Stimulated activated CD8-positive, alpha-beta memory T cell treated with anti-CD3 and anti-CD28 coated beads, Interleukin-15, amount 100 ng/mL, for 48 hours (primary cell): ENCODE measurements around the gene MRPL53.
"Not testable (repeated sequence)": the region's sequence is repeated elsewhere in the genome, so short reads cannot be mapped to it uniquely, and the experiment has no call there.

Experiments
- DNase-seq, 2 donors: peaks; one replicate each; pipeline ENCODE4 v3.0.0-alpha.2; 2020; ENCODE audit warnings: low read depth in 2 of 2

MRPL53 gene

DNA sequence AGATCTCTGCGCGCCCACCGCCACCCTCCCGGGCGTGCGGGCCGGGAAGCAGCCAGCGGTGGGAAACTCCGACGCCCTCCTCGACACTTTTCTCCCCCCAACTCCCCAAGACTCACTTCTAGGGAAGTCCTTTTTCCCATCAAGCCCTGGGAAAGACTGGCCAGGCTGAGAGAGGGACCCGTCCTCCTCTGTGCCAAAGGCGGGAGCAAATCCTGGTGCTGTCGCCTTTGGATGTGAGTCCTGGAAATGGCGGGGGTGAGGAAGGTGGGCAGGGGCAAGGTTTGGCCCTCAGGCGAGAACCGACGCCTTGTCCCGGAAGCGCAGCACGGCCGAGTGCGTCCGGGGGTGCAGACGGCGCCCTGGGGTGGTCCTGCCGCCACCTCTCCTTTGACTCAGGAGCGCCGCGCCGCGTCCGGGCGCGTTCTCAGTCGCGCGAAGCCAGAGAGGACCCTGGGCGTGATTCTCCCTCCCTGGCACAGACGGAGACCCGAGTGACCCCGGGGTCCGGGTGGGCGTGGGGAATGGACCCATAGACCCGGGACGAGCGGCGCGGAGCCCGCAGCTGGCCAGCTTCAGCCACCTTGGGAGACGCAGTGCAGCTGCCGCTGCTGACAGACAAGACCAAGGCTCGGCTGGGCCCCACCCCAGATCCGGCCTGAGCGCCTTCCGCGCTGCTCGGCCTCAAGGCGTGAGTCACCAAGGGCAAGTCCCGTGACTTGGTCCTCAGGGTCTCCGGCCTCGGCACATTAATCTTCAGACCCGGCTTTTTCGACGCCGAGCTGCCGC is 30.4 kb upstream of the MRPL53 start:
- DNase-seq = peak; percentile 56 to 62

DNA sequence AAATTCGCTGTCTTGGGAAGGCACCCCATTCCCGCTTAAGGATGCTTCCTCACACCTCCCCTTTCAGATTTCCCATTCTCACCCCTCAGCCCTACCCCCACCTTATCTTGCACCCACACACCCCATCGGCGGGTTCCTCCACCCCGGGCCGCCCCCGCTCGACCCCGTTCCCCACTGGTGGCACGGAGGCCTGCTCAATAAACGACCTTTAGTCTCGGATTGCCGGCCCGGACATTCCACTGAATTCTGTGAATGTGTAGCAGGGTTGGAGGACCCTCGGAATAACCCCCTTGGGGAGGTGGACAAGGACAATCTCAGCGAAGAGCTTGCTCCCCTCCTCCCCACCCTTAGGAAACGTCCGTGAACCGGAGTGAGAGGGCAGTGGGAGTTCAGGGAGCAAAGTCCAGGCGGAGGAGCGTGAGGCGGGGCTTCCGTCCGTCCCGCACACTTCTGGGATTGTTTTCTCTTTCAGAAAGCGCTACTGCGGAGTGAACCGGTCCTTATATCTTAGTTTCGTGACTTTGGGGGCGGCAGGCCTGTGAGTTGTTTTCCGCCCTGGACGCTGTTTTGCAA is 29.8 kb upstream of the MRPL53 start:
- DNase-seq = no peak

DNA sequence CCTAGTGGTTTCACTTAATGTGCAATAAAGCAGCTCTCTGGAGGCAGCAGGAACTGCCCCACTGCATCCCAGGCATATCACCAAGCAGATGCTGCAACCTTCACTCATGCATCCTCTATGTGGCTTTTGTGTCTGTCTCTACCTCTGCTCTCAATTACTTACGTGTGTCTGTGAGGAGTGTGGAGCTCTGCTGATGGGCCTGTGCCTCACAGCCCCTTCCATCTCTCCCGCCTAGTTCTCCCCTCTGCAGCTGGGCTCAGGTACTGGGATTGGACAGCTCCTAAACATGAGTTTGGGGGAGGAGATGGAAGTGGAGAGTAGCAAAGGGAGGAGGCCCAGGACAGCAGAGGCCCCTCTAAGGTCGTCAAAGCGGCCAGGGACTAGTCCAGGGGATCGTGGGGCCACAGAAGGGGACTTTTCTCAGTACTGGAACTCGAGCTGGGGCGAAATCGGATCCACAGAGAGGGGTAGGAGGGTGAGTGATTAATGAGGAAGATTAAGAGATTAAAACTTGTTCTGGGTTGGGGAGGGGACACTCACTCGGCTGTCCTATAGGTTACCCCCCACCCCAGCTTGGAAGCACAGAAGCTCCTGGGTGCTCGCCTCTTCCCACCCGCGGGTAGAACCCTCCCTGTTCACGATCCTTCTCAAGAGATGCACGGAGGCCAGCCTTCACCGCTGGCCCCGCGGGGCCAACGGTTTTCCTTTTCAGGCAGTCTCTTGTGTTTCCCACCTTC is 29.0 kb upstream of the MRPL53 start:
- DNase-seq = no peak

DNA sequence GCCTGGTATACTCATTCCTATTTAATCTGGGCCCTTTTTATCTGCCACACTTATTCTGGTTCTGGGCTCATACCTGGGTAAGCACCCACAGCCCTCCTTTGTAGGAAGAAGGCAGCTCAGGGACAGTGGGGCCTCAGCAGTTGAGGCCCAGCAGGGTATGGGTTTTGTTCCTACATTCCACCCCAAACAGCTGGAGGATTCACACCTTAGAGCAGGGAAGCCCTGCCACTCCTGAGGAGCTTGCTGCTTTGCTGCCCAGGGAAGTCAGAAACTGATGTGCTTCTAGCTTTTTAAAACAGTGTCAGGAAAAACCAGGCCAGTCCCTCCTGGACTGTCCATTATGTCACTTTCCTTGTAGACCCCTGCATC is 28.1 kb upstream of the MRPL53 start:
- no peak for DNase-seq

DNA sequence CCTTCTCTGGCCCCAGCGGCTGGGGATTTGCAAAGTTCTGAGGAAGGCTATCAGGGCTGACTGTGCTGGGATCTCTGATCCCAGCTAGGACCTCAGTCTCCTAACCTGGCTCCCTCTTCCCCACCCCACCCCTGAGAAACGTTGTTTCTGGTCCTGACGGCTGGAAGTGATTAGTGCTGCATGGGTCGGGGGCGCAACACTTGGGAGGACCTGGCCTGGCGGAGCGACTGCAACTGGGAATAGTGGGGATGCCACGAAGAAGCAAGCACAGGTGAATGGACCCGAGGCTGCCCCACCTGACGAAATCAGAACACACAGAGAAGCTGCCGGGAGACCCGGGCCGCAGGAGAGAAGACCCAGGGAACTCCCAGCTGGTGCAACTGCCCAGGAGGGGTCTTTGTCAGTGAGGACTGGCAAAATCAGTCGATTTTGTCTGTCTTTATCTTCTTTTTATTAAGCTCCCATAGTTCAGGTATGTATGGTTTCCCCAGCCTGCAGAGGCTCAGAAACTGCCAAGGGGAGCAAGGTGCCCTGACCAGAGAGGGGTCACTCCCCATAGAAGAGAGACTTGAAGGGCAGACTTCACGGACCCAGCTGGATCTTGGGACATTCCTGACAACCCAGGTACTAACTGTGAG is 27.6 kb upstream of the MRPL53 start:
- DNase-seq = no peak

DNA sequence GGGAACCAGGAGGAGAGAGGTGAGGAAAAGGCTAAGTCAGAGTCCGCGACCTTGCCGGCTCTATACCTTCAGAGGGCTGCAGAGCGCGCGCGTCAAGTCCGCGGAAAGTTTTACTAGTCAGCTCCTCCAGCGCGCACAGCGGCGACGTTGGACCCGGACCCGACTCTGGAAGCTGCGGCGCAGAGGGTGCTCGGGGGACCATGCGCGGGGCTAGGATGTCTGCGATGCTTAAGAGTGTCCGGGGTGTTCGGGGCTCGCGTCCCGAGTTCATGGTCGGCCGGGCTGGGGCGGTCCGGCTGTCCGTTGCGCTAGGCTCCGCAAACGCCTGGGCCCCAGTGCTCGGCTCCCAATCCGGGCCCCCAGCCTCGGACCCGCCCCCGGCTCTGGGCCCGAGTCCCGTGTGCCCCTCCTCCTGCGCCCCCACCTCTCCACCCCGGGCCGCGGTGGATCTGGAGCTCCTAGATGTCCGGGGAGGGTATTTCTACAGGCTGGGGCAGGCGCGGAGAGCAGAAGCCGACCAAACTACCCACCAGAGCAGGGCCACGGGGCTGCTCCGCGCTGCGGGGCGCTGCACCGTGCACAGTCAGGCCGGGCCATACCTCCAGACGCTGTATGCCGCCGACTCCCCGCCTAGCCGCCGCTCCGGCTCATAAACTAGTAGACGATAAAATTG is 26.9 kb upstream of the MRPL53 start, which contains the start of gene LBX2:
Gene LBX2 (minus strand): TSS at position 337 of the 673 bp plus-strand sequence. CDS start 66 bp downstream, at position 271.
- DNase-seq = no peak

DNA sequence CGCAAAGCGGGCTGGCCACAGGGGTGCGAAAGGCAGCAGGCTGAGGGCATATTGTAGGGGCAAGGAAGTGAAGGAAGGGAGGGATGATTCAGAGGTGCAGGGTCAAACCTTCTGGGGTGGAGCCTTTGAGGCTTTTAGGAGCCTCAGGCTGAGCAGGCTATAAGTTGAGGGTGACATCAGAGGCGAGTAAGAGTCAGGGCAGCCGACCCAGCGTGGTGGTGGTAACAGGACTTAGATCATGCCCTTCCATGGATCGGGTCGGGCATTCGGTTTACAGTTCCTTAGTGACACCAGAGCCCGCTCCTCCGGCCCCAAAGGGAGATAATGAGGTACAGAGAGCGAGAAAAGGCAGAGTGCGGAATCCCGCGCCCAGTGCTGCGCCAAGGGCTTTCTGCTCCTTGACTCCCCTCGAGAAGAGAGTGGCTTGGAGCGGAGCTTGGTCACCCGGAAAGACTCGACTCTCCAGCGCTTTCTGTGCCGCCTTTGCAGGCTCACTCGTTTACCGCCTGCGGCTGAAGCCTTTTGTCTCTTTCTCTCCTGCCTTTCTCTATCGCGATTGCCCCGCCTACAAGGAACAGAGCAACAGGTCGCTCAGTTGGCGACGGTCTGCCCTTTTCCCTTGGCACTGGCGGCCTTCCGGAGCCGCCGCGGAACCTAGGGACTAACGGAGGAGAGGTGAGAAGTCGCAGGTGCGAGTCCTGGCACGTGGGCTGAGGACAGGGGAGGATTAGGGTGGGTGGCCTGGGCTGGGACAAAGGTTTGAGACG is 26.2 kb upstream of the MRPL53 start:
- DNase-seq = no peak

DNA sequence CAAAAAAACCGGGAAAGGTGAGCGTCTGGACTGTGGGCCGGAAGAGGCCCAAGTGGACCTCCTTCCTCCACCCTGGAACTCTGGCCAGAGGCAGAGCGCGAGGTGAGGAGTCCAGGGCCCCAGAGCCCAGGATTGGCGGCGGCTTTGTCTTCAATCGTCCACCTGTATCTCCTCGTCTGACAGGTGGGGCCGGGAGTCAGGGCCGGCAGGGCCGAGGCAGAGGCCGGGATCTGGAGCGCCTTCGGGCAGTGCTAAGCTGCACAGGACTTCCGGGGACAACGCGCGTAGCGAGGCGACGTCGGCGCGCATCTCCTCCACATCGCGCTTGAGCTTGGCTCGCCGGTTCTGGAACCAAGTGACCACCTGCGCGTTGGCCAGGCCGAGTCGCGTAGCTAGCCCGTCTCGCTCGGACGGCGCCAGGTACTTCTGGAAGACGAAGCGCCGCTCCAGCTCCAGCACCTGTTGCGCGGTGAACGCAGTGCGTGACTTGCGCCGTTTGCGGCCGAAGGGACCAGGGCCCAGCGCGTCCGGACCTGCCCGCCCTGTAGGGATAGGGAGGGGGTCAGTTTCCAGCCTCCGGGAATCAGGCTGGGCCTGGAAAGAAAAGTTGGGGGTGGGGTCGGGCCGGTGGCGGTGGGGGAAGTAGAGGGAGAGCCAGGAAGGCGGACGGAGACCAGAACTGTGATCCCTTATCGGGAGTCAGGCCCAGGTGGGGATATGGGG is 25.5 kb upstream of the MRPL53 start:
- no peak for DNase-seq

DNA sequence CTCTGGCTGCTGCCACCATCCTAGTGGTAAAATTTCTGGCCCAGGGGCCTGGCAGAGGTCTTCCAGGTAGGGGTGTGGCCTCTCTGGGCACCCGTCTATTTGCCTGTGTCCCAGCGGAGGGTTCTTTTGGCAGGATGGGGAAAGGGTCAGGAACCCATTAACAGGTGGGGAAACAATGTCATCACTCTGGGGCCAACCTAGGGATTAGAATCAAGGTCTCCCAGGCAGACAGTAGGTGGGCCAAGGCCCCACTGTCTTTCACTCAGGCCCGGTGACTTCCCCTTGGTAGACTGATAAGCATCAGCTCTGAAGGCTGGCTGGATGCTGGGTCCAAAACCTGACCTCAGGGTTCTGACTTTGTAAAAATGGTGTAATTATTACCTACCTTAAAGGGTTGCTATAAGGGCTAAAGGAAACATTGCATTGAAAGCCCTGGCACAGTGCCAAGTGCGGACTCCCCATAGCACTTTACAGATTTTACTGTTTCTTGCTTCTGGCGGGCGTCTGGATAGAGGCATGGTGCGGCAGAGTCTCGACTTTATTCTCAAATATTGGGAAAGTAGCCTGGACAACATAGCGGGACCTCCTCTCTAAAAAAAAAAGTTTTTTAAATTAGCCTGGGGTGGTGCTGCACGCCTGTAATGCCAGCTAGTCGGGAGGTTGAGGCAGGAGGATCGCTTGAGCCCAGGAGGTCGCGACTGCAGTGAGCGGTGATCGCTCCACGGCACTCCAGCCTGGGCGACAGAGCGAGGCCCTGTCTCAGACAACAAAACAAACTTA is 24.7 kb upstream of the MRPL53 start:
- no peak for DNase-seq

DNA sequence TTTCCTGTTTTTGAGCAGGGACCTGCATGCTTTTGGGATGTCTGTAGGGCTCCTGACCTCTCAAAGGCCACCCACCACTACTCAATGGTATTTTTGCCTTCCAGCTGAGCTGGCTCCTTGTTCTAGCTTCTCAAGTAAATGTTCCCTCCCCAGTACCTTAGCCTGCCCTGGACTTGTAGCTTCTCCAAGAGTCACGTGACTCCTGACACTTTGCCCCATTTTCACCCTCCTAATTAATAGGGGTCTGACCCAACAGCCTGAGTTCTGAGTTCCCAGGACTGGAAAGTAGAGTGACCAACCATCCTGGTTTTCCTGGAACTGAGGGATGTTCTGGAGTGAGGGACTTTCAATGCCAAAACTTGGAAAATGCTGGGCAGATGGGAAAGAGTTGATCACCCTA is 23.0 kb upstream of the MRPL53 start:
- DNase-seq = no peak

DNA sequence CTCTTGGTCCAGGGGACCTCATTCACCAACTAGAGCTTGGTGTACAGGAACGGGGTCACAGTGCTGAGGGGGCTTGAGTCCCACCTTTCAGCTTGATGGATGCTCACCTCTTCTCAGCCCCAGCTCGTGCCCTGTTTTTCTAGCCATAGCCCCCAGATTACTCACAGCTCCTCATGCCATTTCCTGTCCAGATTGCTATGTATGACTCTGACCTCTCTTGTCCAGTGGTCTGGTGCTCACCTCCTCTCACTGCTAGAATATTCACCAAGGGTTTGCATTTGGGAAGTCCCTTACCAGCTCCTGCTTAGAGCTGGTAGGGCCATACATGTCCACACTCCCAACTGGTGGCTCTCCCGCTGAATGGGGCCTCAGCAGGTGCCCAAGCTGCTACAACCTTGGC is 21.1 kb upstream of the MRPL53 start:
- no peak for DNase-seq

DNA sequence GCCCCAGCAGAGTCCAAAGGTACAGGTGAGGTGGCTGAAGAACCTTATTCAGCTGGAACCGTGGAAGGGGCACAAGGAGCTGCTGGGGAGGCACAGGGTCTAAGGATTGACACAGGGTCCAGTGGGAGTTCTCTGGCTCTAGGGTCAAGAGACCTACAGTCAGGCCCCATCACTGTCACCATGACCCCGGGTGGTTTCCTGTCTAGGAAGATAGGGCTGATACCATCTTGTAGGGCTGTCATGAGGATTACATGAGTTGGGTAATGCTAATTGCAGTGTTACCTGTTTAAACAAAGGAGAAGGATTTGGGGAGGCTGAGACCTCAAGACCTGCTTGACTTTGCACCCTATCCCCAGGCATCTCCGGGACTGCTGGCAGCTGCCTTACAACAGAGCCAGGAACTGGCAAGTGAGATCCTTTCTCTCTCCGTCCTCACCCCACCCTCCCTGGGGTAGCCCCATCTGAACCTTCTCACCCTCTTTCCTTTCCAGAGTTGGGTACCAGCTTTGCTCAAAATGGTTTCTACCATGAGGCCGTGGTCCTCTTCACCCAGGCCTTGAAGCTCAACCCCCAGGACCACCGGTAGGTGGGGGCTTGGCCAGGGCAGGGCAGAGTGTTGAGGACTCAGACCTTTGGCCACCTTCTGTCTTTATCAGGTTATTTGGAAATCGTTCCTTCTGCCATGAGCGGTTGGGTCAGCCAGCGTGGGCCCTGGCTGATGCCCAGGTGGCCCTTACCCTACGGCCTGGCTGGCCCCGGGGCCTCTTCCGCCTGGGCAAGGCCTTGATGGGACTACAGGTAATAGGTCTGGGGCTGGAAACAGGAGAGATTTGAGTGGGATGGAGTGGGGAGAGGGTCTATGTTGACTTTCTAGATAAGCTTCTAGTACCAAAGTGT is 19.4 kb upstream of the MRPL53 start:
- DNase-seq = no peak

DNA sequence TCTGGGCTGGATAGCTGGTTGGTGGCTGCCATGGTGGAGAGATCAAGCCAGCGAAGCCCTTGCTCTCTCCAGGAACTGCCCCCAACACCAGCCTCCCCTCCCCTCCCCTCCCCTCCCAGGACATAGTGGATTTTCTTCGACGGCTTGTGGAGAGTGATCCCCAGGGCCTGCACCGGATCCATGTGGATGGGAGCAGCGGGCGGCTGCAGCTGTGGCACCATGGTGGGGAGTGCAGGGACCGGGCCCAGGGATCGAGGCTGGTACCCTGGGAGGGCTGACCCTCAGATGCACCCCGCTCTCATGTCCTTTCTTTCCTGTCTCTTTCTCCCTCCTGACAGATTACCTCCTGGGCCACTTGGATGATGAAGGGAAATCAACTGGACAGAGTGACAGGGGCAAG is 17.4 kb upstream of the MRPL53 start:
- no peak for DNase-seq

DNA sequence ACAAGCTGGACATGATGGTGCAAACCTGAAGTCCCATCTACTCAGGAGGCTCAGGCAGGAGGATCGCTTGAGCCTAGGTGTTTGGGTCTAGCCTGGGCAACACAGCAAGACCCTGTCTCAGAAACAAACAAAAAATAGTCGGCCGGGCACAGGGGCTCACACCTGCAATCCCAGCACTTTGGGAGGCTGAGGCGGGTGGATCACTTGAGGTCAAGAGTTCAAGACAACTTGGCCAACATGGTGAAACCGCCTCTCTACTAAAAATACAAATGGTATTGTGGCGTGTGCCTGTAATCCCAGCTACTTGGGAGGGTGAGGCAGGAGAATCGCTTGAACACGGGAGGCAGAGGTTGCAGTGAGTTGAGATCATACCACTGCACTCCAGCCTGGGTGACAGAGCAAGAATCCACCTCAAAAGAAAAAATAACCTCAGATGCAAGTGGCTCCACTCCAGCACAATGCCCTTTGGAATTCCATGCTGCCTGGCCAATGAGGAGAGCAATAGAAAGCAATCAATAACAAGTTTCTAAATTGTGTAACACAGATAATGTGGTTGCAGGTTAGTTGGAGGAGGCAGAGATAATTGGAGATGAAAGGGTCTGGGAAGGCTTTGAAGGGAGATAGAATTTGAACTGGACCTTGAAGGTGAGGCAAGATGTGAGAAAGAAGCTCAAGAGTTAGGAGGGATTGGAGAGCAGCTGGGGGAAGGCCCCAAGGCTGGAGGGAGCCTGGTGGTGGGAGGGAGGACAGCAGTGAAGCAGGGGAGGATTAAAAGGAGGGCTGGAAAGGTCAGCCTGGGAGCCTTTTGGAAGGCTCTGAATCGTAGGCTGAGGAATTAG is 16.4 kb upstream of the MRPL53 start:
- DNase-seq = no peak

DNA sequence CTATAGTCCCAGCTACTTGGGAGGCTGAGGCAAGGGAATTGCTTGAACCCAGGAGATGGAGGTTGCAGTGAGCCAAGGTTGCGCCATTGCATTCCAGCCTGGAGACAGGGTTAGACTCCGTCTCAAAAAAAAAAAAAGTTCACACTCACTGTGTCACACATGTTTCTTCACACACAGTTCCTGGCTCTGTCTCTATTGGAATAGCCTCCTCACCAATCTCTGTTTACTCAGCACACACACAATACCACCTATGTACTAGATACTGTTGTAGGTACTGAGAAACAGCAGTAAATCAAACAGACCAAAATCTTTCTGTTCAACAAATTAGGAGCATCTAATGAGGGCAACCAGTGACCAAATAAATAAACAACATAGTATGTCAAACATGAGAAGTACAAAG is 13.7 kb upstream of the MRPL53 start:
- DNase-seq = no peak

DNA sequence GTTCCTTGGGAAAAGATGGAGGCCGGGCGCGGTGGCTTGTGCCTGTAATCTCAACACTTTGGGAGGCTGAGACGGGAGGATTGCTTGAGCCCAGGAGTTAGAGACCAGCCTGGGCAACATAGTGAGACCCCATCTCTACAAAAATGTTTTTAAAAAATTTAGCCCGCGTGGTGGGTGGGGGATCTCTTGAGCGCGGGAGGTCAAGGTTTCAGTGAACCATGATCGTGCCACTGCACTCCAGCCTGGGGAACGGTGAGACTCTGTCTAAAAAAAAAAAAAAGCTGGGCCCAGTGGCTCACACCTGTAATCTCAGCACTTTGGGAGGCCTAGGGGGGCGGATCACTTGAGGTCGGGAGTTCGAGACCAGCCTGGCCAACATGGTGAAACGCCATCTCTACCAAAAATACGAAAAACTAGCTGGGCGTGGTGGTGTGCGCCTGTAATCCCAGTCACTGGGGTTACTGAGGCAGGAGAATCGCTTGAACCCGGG is 11.2 kb upstream of the MRPL53 start:
- DNase-seq = not testable (repeated sequence)
